Glutamatergic neuron (in vitro differentiated cells): Measurements from ENCODE around the gene CXCL5. TPM values are rescaled to one million over a fixed set of nuclear protein-coding genes. Genes with fewer than 3 reads are reported as not detected.

Experiments used
- DNase-seq: peaks from one replicate; pipeline ENCODE4 v3.0.0; 2022
- H3K27ac Mint-ChIP-seq: one replicate; pipeline ENCODE4 v1.8.0; 2020; ENCODE audit warnings: mild to moderate bottlenecking, mixed read lengths, inconsistent platforms; ENCODE audit not compliant: unreplicated experiment
- H3K27me3 Mint-ChIP-seq: one replicate; pipeline ENCODE4 v1.8.0; 2020; ENCODE audit warnings: mild to moderate bottlenecking, moderate library complexity, mixed read lengths, inconsistent platforms; ENCODE audit not compliant: unreplicated experiment
- H3K36me3 Mint-ChIP-seq: one replicate; pipeline ENCODE4 v1.8.0; 2020; ENCODE audit warnings: mild to moderate bottlenecking, mixed read lengths, inconsistent platforms; ENCODE audit not compliant: unreplicated experiment
- H3K4me1 Mint-ChIP-seq: one replicate; pipeline ENCODE4 v1.8.0; 2020; ENCODE audit warnings: mild to moderate bottlenecking, low read depth, mixed read lengths, inconsistent platforms; ENCODE audit not compliant: unreplicated experiment
- H3K4me3 Mint-ChIP-seq: one replicate; pipeline ENCODE4 v1.8.0; 2020; ENCODE audit warnings: mild to moderate bottlenecking, mixed read lengths, inconsistent platforms; ENCODE audit not compliant: unreplicated experiment
- H3K9me3 Mint-ChIP-seq: one replicate; pipeline ENCODE4 v1.8.0; 2020; ENCODE audit warnings: mild to moderate bottlenecking, moderate library complexity, mixed read lengths, inconsistent platforms; ENCODE audit not compliant: unreplicated experiment
- total RNA-seq: library from RNA; stranded (reverse); fragmentation: NEBNext Ultra II Directional; extraction: Animal tissue kit (Norgen Biotek cat#: 25700); gene quantifications from one replicate; pipeline ENCODE4 v1.2.1, GENCODE V29; 2021; ENCODE audit not compliant: unreplicated experiment
- TF ChIP-seq, protein P1 (sequence below): fragments of 200-600 bp; sonication (generic); IDR thresholded peaks from one replicate; pipeline ENCODE4 v1.5.0; 2021; ENCODE audit not compliant: partially characterized antibody, unreplicated experiment

CXCL5 gene
- total RNA-seq, 1 donor from 2014 or later, result not detected

GRCh38 chr4:73978886-73979285, 19.6 kb downstream of the CXCL5 start:
- TF ChIP-seq, protein P1, sequence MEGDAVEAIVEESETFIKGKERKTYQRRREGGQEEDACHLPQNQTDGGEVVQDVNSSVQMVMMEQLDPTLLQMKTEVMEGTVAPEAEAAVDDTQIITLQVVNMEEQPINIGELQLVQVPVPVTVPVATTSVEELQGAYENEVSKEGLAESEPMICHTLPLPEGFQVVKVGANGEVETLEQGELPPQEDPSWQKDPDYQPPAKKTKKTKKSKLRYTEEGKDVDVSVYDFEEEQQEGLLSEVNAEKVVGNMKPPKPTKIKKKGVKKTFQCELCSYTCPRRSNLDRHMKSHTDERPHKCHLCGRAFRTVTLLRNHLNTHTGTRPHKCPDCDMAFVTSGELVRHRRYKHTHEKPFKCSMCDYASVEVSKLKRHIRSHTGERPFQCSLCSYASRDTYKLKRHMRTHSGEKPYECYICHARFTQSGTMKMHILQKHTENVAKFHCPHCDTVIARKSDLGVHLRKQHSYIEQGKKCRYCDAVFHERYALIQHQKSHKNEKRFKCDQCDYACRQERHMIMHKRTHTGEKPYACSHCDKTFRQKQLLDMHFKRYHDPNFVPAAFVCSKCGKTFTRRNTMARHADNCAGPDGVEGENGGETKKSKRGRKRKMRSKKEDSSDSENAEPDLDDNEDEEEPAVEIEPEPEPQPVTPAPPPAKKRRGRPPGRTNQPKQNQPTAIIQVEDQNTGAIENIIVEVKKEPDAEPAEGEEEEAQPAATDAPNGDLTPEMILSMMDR, result no peak
- Mint-ChIP-seq H3K9me3 (no peaks in the 10 kb centered on the region), H3K36me3 (no peaks in the 10 kb centered on the region), H3K4me3 (no peak overlapping the region), H3K27me3 (no peaks in the 10 kb centered on the region), H3K27ac (no peak overlapping the region), H3K4me1 (no peaks in the 10 kb centered on the region)
- DNase-seq, result no peak

DNA sequence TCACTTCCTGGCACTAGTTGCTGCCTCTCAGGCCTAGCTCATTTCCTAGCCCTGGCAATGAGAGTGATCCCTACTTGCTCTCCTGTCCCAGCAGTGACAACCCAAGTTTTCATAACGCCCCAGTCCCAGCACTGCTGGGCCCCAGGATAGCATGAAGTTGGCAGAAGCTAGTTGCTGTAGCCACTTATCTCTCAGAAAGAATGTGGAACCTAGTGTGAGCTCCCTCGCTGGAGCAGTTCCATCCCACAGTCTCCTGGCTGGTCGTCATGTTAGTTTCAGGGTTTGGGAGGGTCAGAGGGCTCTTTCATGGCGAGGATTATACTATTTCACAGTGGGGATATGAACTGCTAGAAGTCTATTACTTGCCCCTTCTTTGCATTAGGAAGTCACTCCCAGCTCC, 21.8 kb downstream of the CXCL5 start:
- no peaks in the 10 kb centered on the region for H3K9me3 Mint-ChIP-seq
- no peak for DNase-seq

DNA sequence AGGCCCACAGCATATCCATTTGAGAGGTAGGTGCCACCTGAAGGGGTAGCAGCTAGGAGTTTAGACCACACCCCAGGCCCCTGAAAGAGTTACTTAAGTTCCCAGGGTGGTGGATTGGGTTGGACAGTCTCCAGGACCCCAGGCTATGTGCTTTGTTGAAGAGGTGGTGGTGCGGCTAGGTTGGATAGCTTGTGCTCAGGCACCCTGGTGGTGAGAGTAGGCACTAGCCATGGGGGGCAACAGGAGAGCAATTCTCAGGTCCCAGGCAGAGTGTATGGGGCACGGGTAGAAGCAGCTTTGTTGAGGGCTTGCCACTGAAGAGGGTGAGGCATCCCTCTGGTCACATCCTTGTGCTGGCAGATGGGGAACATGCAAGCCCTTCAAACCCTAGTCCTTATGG, 22.3 kb downstream of the CXCL5 start:
- TF ChIP-seq, protein P1, result no peak
- Mint-ChIP-seq H3K27me3 (no peaks in the 10 kb centered on the region), H3K4me1 (no peaks in the 10 kb centered on the region), H3K36me3 (no peaks in the 10 kb centered on the region), H3K27ac (no peak overlapping the region), H3K4me3 (no peak overlapping the region), H3K9me3 (no peaks in the 10 kb centered on the region)
- DNase-seq, result no peak

More for the DNA sequence above, 21.8 kb downstream of the CXCL5 start:
- TF ChIP-seq, protein P1, result no peak
- H3K27ac Mint-ChIP-seq, result no peak overlapping the region
- no peak overlapping the region for H3K4me3 Mint-ChIP-seq
- no peaks in the 10 kb centered on the region for H3K27me3 Mint-ChIP-seq
- H3K4me1 Mint-ChIP-seq, result no peaks in the 10 kb centered on the region
- H3K36me3 Mint-ChIP-seq, result no peaks in the 10 kb centered on the region

DNA sequence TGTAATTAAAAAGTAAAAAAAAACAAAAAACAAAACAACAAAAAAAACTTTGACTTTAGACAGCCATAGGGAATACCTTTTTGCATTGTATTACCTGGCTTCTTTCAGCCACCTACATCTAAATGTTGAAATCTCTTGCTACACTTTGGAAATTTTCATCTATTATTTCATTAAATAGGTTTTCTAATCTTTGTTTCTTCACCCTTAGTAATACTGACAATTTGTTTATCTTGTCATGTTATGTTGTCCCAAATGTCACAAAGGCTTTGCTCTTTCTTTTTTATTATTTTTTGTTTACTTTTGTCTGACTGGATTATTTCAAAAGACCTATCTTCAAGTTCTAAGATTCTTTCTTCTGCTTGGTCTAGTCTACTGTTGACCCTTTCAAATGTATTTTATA, 24.1 kb downstream of the CXCL5 start:
- Mint-ChIP-seq H3K9me3 (peaks cover under 1% of the 10 kb centered on the region), H3K27ac (no peak overlapping the region), H3K36me3 (no peaks in the 10 kb centered on the region)

DNA sequence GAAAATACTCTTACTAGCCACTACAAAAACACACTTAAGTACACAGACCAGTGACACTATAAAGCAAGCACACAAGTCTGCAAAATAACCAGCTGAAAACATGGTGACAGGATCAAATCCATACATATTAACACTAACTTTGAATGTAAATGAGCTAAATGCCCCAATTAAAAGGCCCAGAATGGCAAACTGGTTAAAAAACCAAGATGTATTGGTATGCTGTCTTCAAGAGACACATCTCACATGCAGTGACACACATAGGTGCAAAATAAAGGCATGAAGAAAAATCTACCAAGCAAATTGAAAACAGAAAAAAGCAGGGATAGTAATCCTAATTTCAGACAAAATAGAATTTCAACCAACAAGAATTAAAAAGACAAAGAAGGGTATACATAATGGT, 27.5 kb downstream of the CXCL5 start:
- Mint-ChIP-seq H3K9me3 (peaks cover 2% of the 10 kb centered on the region), H3K27me3 (peaks cover 2% of the 10 kb centered on the region), H3K4me1 (no peaks in the 10 kb centered on the region), H3K4me3 (no peak overlapping the region), H3K36me3 (no peaks in the 10 kb centered on the region), H3K27ac (no peak overlapping the region)
- TF ChIP-seq, protein P1, result no peak
- no peak for DNase-seq

More for the DNA sequence above, 24.1 kb downstream of the CXCL5 start:
- Mint-ChIP-seq H3K4me3 (no peak overlapping the region), H3K27me3 (peaks cover 2% of the 10 kb centered on the region), H3K4me1 (no peaks in the 10 kb centered on the region)
- no peak for DNase-seq
- TF ChIP-seq, protein P1, result no peak
